ENCODE results near the gene THNSL1. TPM values are rescaled to one million over a fixed set of nuclear protein-coding genes. Genes with fewer than 3 reads are reported as not detected.

THNSL1 gene
- total and polyA plus RNA-seq, 4 donors = 2.0 to 8.6 (median 2.9) TPM

- Histone ChIP-seq H3K27ac (ENCODE audit: low read depth in 1 of 2, low read length in 1 of 2) (no peak overlapping the region), H3K36me3 (ENCODE audit: control insufficient read depth in 4 of 4, insufficient read depth in 4 of 4, low read length in 4 of 4) (no peaks in the 10 kb centered on the region), H3K27me3 (ENCODE audit: control insufficient read depth in 3 of 3, insufficient read depth in 3 of 3, low read length in 2 of 3) (no peaks in the 10 kb centered on the region), H3K9ac (ENCODE audit: insufficient read depth in 1 of 2, low read length in 2 of 2) (no peak overlapping the region), H3K4me3 (no peak overlapping the region), H3K9me3 (ENCODE audit: control insufficient read depth in 4 of 4, insufficient read depth in 3 of 4, low read length in 3 of 4) (no peaks in the 10 kb centered on the region), H3K4me1 (ENCODE audit: control insufficient read depth in 5 of 5, insufficient read depth in 5 of 5, low read length in 5 of 5) (peaks cover 0 to 11% (median 7%) of the 10 kb centered on the region in 5 donors)
- WGBS, 2 donors = 91 to 94% methylated on average over 4 of the region's 4 CpGs
- DNase-seq = no peak
- ATAC-seq (ENCODE audit: insufficient read depth, low FRiP score) = no peak
- TF ChIP-seq, protein P1, sequence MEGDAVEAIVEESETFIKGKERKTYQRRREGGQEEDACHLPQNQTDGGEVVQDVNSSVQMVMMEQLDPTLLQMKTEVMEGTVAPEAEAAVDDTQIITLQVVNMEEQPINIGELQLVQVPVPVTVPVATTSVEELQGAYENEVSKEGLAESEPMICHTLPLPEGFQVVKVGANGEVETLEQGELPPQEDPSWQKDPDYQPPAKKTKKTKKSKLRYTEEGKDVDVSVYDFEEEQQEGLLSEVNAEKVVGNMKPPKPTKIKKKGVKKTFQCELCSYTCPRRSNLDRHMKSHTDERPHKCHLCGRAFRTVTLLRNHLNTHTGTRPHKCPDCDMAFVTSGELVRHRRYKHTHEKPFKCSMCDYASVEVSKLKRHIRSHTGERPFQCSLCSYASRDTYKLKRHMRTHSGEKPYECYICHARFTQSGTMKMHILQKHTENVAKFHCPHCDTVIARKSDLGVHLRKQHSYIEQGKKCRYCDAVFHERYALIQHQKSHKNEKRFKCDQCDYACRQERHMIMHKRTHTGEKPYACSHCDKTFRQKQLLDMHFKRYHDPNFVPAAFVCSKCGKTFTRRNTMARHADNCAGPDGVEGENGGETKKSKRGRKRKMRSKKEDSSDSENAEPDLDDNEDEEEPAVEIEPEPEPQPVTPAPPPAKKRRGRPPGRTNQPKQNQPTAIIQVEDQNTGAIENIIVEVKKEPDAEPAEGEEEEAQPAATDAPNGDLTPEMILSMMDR (IDR thresholded peaks at IDR 0.05; ENCODE audit: control extremely low read depth, extremely low read depth) = no peak
Observed at GRCh38 chr10:24979685-24980084, 36.7 kb upstream of the THNSL1 start.

GRCh38 chr10:24981161-24981710, 35.2 kb upstream of the THNSL1 start:
- Histone ChIP-seq H3K36me3 (ENCODE audit: control insufficient read depth in 4 of 4, insufficient read depth in 4 of 4, low read length in 4 of 4) (no peaks in the 10 kb centered on the region), H3K27ac (ENCODE audit: low read depth in 1 of 2, low read length in 1 of 2) (no peak overlapping the region), H3K9me3 (ENCODE audit: control insufficient read depth in 4 of 4, insufficient read depth in 3 of 4, low read length in 3 of 4) (no peaks in the 10 kb centered on the region), H3K4me1 (ENCODE audit: control insufficient read depth in 5 of 5, insufficient read depth in 5 of 5, low read length in 5 of 5) (peaks cover 0 to 4% (median 0%) of the 10 kb centered on the region in 5 donors), H3K4me3 (no peak overlapping the region), H3K27me3 (ENCODE audit: control insufficient read depth in 3 of 3, insufficient read depth in 3 of 3, low read length in 2 of 3) (no peaks in the 10 kb centered on the region), H3K9ac (ENCODE audit: insufficient read depth in 1 of 2, low read length in 2 of 2) (no peak overlapping the region)
- no peak for DNase-seq
- TF ChIP-seq, protein P1 (IDR thresholded peaks at IDR 0.05; ENCODE audit: control extremely low read depth, extremely low read depth) = no peak
- WGBS, 2 donors = 77 to 97% methylated on average over 5 of the region's 5 CpGs
- ATAC-seq (ENCODE audit: insufficient read depth, low FRiP score) = no peak

GRCh38 chr10:24982319-24983112, 33.9 kb upstream of the THNSL1 start:
- ATAC-seq (ENCODE audit: insufficient read depth, low FRiP score) (no peak), DNase-seq (no peak)
- no peaks in the 10 kb centered on the region for H3K36me3 ChIP-seq (ENCODE audit: control insufficient read depth in 4 of 4, insufficient read depth in 4 of 4, low read length in 4 of 4)
- no peak overlapping the region for H3K4me3 ChIP-seq
- no peaks in the 10 kb centered on the region for H3K9me3 ChIP-seq (ENCODE audit: control insufficient read depth in 4 of 4, insufficient read depth in 3 of 4, low read length in 3 of 4)
- 78 to 95% methylated on average over 1 of the region's 1 CpG for WGBS, 2 donors
- TF ChIP-seq, protein P1 (IDR thresholded peaks at IDR 0.05; ENCODE audit: control extremely low read depth, extremely low read depth) = no peak
- no peak overlapping the region for H3K9ac ChIP-seq (ENCODE audit: insufficient read depth in 1 of 2, low read length in 2 of 2)
- peaks cover 0 to 4% (median 0%) of the 10 kb centered on the region in 5 donors for H3K4me1 ChIP-seq (ENCODE audit: control insufficient read depth in 5 of 5, insufficient read depth in 5 of 5, low read length in 5 of 5)
- H3K27me3 ChIP-seq (ENCODE audit: control insufficient read depth in 3 of 3, insufficient read depth in 3 of 3, low read length in 2 of 3) = no peaks in the 10 kb centered on the region
- no peak overlapping the region for H3K27ac ChIP-seq (ENCODE audit: low read depth in 1 of 2, low read length in 1 of 2)

Data from lung (tissue), 12 donors.